ENCODE data around the gene OAS1.

Gene OAS1

DNA sequence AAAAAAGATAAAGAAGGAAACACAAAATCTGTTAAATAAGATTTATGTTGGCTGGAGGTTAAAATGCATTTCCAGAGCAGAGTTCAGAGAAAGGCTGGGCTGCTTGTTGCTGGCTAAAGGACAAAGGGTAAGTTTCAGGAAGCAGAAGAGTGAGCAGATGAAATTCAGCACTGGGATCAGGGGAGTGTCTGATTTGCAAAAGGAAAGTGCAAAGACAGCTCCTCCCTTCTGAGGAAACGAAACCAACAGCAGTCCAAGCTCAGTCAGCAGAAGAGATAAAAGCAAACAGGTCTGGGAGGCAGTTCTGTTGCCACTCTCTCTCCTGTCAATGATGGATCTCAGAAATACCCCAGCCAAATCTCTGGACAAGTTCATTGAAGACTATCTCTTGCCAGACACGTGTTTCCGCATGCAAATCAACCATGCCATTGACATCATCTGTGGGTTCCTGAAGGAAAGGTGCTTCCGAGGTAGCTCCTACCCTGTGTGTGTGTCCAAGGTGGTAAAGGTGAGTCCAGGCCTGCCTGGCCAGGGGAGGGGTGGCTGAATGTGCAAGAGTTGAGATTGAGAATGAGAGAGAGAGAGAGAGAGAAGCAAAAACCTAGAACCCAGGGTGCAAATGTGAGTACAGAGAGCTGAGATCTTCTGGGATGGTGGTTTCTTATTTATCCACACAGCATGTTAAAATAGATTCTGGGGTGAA, at the start of gene OAS1:
OAS1 (plus strand) TSS at position 251 of the 703 bp plus-strand sequence; CDS start at position 329, 78 bp downstream.
- no peak for DNase-seq

DNA sequence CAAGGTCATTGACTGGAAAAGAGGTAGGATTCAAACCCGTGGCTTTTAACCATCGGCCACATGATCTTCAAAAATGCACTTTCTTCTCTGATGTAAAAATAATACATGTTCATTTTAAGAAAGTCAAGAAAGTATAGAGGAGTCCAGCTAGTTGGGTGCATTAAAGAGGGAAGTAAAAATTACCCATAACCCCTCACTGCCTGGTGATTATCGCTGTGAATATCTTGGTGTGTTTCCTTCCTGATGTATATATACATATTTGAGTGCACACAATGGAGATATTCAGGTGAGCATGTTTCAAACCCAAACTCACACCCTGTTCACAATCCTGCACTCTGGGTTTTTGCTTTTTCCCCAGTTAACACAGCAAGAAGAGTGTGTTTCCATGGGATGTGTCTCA, 47.5 kb upstream of the OAS1 start:
- no peak for DNase-seq

DNA sequence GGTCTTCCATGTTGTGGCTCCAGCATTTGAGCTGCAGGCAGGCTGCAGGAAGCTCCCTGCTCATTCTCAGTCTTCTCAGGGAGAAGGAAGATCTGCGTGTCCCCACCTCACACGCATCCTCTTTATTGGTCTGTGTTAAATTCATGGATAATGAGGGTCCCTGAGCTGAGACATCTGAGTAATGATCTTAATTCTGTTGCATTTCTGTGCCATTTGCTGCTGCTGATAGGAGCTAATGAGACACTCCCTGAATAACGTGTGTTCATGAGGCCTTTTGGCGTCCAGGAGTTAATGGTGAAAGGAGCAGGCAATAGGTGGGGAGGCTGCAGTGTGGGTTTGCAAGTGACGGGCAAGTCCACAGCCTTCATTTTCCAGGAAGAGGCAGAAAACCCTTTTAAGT, 46.6 kb upstream of the OAS1 start:
- no peak for DNase-seq

DNA sequence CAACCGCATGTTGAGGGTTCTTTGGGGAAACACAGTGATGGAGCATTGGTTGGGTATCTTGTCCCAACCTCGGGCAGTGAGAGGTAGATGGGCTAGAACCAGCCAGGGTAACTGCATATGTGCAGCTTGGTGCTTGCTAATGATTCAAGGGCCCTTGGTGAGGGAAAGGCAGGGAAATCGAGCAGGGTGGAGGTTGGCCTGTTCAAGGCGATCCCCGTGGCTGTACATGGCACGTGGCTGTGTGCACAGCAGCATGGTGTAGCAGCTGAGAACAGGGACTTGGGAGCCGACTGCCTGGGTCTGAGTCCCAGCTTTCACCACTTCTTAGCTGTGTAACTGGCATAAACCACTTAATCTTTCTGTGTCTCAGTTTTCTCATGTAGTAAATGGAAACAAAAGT, 45.5 kb upstream of the OAS1 start:
- DNase-seq: no peak

DNA sequence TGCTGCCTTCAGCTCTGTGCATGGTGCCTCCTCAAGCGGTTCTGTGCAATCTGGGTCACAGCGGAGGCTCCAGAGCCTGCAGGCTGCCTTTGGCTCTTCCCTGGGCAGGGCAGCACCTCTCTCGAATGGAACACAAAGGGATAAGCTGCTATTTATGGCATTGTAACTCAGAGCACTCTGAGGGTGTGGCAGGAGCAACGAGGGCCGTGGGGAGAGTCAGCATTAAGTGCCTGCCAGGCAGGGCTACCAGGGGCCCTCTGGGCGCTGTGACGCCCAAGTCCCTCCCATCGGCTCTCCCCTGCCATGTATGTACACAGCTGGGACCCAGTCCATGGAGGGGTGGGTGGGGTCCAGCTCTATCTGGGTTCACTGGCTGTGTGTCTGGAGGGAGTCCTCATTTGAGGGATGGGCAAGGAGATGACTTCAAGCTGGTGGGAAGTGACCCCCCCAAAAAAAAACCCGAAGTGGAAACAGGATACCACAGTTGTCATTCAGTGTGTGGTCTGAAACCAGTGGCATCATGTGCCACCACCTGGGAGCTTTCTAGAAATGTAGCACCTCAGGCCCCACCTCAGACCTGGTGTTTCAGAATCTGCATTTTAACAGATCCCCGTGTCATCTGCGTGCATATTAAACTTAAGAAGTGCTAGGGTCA, 44.0 kb upstream of the OAS1 start:
- DNase-seq: no peak

DNA sequence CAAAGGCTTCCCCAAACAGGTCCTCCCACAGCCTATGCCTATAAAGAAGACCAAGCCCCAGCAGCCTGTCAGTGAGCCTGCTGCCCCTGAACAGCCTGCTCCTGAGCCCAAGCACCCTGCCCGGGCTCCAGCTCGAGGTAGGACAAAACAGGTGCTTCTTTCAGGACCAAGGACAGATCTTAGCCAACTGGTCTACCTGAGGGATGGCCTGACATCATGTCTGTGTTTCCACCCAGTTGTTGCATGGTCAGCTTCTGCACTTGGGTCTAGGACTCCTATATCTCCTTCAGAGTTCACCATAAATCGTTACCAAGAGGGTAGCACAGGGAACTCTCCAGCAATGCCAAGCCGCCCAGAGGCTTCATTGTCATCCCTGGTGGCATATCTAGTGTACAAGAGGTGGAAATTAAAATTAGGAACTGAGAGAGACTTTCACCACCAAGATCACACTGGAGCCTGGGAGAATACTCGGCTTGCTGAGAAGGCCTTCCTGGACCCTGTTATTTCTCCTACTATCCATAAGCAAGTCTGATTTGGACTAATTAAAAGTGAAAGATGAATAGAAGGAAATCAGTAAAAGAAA, 38.2 kb upstream of the OAS1 start:
- no peak for DNase-seq

DNA sequence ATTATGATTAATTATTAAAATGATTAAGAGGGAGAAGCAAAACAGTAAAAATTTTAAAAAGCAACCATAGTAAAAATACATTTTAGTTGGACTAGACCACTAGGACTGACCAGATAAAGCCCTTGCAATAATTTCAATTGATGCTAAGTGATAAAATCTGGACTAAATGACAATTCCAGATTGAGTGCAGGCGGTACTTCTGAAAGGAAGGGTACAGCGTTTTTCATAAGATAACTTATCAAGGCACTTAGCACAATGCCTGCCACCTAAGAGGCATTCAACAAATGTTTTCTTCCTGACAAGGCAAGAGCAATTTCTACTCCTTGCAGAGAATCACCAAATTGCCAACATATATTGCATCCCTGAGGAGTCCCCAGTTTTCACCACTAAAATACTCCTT, 37.7 kb upstream of the OAS1 start:
- no peak for DNase-seq

DNA sequence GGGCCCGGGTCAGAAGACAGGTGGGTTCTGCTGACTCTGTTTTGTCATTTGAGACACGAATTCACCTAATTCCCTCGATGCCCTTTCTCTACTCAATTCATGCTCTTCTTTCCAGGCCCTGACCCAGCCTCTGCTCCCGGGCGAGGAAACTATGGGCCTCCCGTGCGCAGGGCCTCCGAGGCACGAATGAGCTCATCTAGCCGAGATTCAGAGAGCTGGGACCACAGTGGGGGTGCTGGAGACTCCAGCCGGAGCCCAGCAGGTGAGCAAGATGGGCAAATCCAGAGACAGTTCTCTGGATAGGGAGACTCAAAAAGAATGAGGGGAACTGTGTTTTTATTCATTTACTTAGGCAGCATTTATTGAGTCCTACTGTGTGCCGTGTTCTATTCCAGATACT, 37.0 kb upstream of the OAS1 start:
- DNase-seq: no peak

DNA sequence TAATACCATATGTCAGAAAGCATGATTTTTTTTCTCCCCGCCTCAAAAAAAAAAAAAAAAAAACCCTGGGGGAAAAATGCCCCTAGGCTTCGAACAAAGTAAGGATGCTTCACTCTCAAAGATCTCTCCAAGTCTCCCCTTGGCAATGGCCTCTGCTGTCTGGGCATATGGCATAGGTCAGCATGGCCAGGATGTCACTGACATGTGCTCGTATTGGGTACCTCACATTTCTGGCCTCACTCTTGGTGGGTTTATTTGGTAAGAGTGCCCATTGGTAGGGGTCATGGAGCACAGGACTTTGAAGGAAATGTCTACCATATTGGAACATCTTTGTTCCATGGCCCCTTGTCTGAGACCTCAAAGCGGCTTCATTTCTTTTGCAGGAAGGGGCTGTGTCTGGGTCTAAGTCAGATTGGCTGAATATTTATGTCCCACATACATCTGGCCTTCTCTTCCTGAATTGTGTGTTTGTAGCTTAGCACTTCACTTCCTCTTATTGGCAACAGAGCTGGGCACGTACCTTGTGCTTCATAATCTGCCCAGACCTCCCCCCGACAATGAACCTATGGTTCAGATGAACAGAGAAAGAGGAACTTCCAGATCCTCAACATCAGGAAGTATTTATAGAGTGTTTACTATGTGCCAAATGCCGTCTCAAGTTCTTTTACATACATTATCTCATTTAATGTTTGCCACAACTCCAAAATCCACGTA, 36.3 kb upstream of the OAS1 start:
- DNase-seq: no peak

DNA sequence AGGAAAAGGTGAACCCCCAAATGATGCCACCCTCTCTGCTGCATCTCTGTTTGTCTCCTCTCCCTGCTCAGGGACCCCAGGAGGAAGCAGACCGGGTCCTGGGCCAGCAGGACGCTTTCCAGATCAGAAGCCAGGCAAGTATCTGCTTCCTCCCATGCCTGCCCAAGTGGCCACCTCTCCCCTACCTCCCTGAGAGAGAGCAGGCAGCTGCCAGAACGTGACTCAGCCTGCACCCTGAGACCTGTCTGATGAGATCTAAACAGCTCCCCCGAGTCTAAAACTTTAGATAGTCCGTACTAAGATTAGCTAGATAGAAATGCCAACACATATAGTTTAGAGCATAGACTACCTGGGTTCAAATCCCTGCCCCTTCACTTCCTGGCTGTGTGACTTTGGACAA, 31.2 kb upstream of the OAS1 start:
- DNase-seq: no peak

DNA sequence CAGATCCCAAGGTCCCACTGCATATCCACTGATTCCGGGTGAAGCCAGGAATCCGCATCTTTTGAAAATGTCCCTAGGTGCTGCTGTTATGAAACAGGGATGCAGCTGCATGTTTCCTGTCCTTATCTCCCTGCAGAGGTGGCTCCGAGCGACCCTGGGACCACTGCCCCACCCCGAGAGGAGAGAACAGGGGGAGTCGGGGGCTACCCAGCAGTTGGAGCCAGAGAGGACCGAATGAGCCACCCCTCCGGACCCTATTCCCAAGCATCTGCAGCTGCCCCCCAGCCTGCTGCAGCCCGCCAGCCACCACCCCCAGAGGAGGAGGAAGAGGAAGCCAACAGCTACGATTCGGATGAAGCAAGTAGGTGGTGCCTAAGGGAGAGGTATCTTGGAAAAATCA, 30.3 kb upstream of the OAS1 start:
- no peak for DNase-seq

DNA sequence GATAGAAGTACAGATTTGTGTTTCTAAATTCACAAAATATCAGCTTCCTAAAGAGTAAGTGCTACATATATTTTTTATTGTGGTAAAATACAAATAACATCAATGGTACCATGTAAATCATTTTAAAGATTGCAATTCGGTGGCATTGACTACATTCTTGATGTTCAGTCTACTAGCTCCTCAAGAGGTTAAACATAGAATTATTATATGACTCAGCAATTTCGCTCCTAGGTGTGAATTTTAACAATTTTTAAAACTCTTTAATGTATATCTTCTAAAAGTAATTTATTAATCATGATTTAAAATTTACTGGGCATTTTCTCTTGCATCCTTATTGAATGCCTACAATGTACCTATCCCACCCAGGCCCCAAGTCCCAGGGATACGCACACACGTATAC, 29.8 kb upstream of the OAS1 start:
- no peak for DNase-seq

DNA sequence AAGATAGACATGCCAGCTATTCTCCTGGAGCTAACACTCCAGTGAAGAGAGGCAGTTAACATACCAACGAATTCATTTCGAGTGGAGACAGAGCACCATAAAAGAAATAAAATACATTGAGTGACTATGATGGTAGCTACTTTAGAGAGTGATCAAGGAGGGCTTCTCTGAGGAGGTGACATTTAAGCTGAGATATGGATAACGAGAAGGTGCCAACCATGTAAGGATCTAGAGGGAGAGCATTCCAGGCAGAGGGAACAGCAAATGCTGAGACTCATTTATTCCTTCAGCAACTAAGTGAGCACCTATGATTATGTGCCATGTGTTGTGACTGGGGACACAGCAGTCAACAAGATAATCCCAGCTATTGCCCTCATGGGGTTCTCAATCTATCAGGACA, 28.3 kb upstream of the OAS1 start:
- DNase-seq: no peak

DNA sequence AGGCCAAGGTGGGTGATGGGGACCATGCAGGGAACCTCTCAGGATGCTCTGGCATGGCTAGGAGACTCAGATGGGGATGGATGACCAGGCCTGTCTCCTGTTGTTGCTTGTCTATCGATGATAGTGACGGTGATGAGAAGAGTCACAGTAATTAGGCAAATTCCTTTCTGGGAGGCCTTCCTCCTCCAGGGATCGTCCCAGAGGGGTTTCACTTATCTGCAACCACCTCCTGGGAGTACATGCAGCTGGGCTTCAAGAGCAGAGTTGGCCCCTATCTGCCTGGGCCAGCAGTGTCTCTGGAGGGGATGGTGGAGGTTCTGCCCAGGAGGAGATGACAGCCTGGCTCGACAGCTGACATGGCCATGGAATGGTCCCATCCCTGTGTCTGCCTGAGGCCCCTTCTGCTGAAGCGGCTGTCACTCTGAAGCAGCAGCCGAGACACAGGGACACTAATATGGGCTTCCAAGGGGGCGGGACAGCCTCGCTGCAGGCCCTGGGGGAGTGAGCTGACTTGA, 27.5 kb upstream of the OAS1 start:
- DNase-seq: no peak

DNA sequence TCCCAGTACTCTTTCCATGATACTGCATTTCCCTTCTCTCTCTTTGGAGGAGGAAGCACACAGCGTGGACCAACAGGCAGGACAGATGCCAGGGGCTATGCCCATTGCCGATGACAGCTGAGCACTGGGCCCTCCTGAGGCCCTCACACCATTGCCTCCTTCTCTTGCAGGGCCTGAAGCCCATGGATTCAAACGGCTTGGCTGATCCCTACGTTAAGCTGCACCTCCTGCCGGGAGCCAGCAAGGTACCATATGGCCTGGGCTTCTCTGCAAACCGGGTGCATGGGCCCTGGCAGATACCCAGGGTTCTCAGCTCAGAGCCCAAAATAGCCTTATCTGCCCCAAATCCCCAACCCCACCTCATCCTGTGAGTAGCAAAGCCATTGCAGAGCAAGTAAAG, 25.2 kb upstream of the OAS1 start:
- DNase-seq: no peak

DNA sequence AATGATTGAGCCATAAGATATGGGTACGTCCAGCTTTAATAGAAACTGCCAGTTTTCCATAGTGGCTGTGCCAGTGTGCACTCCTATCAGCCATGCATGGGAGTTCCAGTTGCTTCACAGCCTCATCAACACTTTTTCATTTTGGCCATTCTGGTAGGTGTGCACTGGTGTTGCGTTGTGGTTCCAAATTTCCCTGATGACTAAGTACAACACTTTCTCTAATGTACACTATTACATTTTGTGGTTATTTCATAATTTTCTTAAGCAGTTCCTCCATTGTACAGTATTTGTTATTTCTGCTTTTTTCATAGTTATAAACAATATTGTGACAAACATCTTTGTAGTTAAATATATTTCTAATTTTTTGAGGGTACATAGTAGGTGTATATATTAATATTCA, 21.5 kb upstream of the OAS1 start:
- DNase-seq: no peak

DNA sequence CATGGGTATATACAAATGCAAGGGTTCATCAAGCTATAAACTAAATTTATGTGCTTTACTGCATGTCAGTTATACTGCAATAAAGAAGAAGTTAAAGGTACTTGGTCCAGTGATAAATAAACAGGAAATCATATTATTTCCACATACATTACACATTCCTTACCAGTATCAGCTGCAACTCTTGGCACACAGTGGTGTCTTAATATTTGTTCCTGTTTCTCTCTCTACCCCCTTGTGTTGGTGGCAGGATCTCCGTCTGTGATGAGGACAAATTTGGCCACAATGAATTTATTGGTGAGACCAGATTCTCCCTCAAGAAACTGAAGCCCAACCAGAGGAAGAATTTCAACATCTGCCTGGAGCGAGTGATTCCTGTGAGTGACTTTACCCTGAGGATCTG, 19.2 kb upstream of the OAS1 start:
- no peak for DNase-seq

DNA sequence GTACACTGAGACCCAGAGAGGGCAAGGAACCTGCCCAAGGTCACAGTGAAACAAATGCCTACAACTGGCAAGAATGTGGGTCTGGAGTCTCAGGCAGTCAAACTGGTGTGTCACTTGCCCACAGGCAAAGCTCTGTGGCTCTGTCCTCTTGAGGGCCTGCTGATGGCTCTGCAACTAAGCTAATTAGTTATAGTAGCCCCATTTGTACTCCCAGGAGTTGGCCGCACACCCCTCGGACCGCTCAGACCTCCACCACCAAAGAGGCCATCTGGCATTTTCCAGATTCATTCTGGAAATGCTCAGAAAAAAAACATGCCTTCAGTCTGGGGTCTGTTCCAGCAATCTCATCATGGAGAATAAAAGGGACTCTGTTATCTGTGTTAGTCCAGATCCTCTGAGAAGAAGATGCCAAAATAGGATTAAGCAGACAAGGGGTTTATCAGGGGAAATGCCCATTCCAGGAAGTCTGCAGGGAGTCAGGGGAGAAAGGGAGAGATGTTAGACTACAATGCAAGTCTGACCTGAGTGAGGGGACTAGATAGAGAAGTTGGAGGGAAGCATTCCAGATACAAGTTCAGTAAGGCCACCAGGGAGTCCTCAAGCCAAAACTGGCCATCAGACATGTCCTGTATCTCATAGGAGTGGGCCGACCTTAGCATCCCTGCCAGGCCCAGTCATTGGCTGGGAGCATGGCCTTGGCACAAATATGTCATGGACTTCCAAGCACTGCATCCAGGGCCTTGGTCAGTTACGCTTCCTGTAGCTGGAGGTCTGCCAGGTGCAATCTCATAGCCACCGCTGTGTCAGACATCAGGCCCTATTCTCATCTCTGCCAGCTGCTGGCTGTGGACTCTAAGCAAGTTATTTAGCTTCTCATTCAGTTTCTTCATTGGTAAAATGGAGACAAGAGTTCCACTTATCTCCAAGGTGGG, 15.4 kb upstream of the OAS1 start:
- DNase-seq: no peak

DNA sequence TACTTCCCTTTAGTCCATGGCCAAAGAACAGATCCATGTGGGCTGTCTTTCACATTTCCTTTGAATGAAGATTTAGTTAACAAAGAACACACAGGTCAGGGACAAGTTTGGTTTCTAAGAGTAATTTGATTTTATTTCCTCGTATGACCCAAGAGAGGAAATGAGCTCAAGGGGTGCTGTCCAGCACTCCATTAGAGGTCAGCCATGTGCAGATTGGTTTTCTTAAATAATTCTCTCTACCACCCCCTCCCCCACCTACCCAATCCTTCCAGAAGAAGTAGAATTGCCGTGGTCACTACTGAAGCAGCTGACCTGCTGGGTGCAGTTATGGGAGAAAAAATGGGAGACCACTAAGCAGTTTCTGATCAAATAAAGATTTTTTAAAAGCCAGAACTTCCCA, 13.9 kb upstream of the OAS1 start:
- no peak for DNase-seq

DNA sequence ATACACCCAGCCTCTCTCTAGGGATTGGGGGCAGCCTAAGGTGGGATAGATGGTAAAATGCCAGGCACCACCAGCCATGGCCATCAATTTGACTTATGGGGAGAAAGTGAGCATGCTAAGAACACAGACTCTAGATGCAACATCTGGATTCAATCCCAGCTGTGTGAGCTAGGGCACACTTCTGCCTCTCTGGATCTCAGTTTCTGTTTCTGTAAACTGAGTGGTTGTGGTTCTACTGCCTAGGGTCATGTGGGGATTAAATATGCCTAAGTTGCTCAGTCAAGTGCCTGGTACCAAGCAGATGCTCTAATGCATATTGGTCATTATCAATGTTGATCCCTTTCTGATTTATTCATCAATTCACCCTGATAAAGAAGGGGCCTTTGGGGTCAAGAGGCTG, 12.6 kb upstream of the OAS1 start:
- no peak for DNase-seq

DNA sequence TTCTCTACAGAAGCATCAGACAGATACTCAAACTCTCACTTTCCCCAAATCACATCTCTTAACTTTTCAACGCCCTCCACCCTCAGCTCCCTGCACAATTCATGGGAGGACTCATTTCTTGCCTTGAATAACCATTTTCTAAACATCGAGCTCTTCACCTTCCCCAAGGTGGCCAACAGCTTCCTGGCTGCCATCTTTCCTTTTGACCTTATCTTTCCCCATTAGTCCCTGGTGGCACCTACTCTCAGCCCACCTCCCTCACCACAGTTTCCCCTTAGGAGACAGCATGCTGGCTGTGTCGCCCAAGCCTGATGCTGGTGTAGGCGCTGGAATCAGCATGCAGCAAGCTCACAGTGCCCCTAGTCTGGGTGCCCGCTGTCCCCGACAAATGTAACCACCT, 8.4 kb upstream of the OAS1 start:
- no peak for DNase-seq

DNA sequence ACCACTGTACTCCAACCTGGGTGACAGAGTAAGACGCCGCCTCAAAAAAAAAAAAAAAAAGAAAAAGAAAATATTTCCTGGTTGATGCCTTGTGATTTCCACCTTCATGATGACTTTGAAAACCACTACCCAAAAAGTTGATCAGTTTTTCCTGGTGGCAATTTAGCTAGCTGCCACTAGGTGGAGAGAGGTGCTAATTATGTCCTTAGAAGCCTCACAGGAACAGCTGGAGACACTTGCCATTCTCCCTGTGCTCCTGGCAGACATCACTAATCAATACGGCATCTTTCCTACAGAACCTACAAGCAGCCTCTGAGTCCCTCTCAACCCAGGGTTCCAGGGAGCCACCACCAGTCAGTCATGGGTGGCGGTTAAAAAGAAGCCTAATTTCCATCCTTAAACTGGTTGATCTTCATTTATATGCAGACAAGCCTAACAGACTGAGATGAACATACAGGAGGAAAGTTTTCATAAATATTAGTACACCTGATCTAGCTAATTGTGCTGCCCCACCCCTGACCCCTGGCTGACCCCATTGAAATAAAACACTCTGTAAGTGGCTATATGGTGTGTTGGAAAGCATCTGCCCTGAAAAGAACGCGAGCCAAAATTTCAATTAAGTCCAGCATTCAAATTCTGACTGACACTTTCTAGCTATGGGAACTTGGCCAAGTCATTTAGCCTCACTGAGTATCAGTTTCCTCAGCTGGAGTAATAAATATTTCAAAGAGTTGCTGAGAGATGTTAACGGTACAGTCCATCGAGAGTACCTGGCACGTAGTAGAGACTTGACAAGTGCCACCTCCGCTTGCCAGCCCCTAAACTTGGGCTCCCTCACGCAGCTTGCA, 6.2 kb upstream of the OAS1 start:
- DNase-seq: peak; percentile 22
